ENCODE measurements around the gene ADPRHL1. TPM values are rescaled to one million over a fixed set of nuclear protein-coding genes. Genes with fewer than 3 reads are reported as not detected.

ADPRHL1 gene
- total RNA-seq, 1 donor from 2014 or later, result 4.7 TPM

GRCh38 chr13:113350065-113350937 lies 103.0 kb downstream of the ADPRHL1 start:
- no peak for DNase-seq (ENCODE audit: low spot score)

Other genes with a start within 250 kb of the ADPRHL1 start
- gene PCID2, start 244.8 kb downstream of the ADPRHL1 start, total RNA-seq, result 35.0 TPM
- 55.4 TPM for gene CUL4A, start 243.9 kb downstream of the ADPRHL1 start, total RNA-seq
- gene LAMP1, start 156.2 kb downstream of the ADPRHL1 start, total RNA-seq, result 306 TPM
- 33.3 TPM for gene GRTP1, start 89.4 kb downstream of the ADPRHL1 start, total RNA-seq
- 16.0 TPM for gene DCUN1D2, start 37.2 kb upstream of the ADPRHL1 start, total RNA-seq
- gene TFDP1, start 131.3 kb upstream of the ADPRHL1 start, total RNA-seq, result 53.4 TPM
- not detected for gene ATP4B, start 204.7 kb upstream of the ADPRHL1 start, total RNA-seq
- gene GRK1, start 213.7 kb upstream of the ADPRHL1 start, total RNA-seq, result not detected

Data from mucosa of gallbladder (tissue), 1 donor.